ENCODE data around the gene EIF3A.

DNA sequence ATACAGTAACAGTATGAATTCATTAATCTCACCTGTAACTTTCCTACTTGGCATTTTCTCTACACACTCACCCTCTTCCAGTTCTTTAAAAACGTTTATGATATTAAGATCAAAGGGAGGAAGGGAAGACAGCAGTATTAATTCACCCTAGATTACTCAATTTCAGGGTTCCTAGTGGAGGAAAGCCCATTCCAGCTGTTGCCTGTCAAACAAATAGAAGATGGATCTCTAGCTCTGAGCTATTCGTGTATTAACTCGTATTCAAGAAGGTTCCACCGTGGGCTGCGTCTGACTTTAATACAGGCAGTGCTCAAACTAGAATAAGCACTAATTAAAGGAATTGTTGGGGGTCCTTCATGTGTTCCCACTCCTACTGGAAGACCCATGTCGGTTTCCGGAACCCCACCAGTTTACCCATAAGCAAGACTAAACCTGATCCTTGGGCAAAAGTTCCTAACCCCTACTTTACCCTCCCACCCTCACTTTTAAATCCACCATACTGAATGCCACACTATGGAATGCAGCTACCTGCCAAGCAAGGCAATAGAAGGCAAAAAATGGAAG, 49.0 kb downstream of the EIF3A start:
- TF ChIP-seq SUZ12 (IDR thresholded peaks at IDR 0.05) (no peak), FOXM1 (IDR thresholded peaks at IDR 0.05; ENCODE audit: borderline replicate concordance) (no peak), L3MBTL2 (conservative IDR thresholded peaks at IDR 0.05) (no peak)
